ENCODE measurements around the gene CORO6.

DNA sequence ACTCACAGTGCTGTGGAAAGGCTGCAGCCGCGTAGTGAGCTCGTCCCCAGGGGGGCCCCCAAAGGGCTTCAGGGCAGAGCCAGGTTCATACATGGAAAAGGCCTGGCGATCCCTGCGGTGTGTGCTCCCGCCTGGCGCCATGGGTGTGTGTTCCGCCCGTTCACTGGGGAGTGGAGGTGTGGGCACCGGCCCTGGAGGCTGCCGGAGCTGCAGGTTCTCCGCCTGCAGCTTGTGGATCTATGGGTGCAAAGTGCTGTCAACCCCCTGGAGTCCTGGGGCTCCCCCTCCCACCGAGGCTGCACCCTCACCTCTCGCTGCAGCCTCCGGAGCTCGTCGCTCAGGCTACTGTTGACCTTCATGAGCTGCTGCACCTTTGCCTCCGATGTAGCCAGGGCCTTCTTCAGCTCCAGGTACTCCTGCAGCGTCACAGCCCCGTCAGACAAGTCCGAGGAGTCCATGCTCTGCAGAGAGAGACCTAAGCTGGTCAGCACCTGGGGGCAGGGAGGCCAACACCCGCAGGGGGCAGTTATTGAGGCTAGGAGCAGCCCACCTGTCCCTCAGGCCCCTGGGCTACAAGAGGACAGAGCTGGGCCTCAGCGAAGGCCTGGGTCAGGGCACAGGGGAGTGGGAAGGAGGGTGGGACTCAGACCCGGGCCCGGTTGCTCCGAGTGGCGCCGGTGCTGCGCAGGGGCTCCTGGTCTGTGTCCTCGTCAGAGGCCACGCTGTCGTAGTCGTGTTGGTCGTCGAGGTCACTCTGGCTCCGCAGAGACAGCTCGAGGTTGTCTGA lies 46.3 kb downstream of the CORO6 start:
- TF ChIP-seq, protein P1, sequence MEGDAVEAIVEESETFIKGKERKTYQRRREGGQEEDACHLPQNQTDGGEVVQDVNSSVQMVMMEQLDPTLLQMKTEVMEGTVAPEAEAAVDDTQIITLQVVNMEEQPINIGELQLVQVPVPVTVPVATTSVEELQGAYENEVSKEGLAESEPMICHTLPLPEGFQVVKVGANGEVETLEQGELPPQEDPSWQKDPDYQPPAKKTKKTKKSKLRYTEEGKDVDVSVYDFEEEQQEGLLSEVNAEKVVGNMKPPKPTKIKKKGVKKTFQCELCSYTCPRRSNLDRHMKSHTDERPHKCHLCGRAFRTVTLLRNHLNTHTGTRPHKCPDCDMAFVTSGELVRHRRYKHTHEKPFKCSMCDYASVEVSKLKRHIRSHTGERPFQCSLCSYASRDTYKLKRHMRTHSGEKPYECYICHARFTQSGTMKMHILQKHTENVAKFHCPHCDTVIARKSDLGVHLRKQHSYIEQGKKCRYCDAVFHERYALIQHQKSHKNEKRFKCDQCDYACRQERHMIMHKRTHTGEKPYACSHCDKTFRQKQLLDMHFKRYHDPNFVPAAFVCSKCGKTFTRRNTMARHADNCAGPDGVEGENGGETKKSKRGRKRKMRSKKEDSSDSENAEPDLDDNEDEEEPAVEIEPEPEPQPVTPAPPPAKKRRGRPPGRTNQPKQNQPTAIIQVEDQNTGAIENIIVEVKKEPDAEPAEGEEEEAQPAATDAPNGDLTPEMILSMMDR (IDR thresholded peaks at IDR 0.05 in 2 of 3, conservative IDR thresholded peaks at IDR 0.05 in 1 of 3; ENCODE audit: control insufficient read depth in 2 of 3, extremely low read depth in 1 of 3, insufficient read depth in 1 of 3, low read depth in 3 of 3, low read length in 3 of 3): no peak
- TF ChIP-seq EP300 (IDR thresholded peaks at IDR 0.05; ENCODE audit: borderline replicate concordance in 1 of 2, control insufficient read depth in 1 of 2, low read depth in 2 of 2, low read length in 2 of 2) (no peak), TCF12 (IDR thresholded peaks at IDR 0.05; ENCODE audit: low read depth, low read length) (no peak), ZNF274 (IDR thresholded peaks at IDR 0.05; ENCODE audit: insufficient read depth, insufficient read length) (no peak), MTA3 (IDR thresholded peaks at IDR 0.05; ENCODE audit: borderline replicate concordance, low read length) (no peak), RAD21 (IDR thresholded peaks at IDR 0.05; ENCODE audit: insufficient read depth, low read depth, low read length) (no peak), CBX5 (IDR thresholded peaks at IDR 0.05; ENCODE audit: low read depth) (no peak), BCL11A (IDR thresholded peaks at IDR 0.05; ENCODE audit: low read depth, low read length) (no peak), TAF1 (IDR thresholded peaks at IDR 0.05; ENCODE audit: borderline replicate concordance, low read depth, low read length) (no peak), RFX5 (IDR thresholded peaks at IDR 0.05; ENCODE audit: low read depth, low read length) (no peak)
- TF ChIP-seq, protein P2, sequence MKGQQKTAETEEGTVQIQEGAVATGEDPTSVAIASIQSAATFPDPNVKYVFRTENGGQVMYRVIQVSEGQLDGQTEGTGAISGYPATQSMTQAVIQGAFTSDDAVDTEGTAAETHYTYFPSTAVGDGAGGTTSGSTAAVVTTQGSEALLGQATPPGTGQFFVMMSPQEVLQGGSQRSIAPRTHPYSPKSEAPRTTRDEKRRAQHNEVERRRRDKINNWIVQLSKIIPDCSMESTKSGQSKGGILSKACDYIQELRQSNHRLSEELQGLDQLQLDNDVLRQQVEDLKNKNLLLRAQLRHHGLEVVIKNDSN (IDR thresholded peaks at IDR 0.05; ENCODE audit: borderline replicate concordance, extremely low read length, insufficient read depth, low read depth, low read length): no peak
